Renal cortical epithelial cell (primary cell): Measurements from ENCODE around the gene PKMYT1. TPM values are rescaled to one million over a fixed set of nuclear protein-coding genes. Genes with fewer than 3 reads are reported as not detected.

ENCODE experiments used
- DNase-seq: peaks from one replicate; pipeline ENCODE4 v3.0.0-alpha.2; 2011; ENCODE audit warnings: low read depth
- total RNA-seq: library from RNA; depleted of rRNA; stranded (reverse); fragments of >200 nt; gene quantifications from 2 replicates; pipeline ENCODE4 v1.2.3, GENCODE V29; 2014

PKMYT1 gene
- total RNA-seq, 1 donor from 2014 or later, result 0.55 TPM

GRCh38 chr16:3017794-3018506 lies 37.7 kb upstream of the PKMYT1 start, which contains the start of gene CLDN6:
Gene CLDN6 (minus strand): TSS chr16:3018183. CDS start chr16:3016021, 2,162 bp downstream.
- no peak for DNase-seq

- no peak for DNase-seq
These were observed 37.1 kb upstream of the PKMYT1 start for GRCh38 chr16:3017344-3017743.

- DNase-seq, result no peak
These were observed 35.7 kb upstream of the PKMYT1 start for GRCh38 chr16:3015865-3016521.

GRCh38 chr16:3014971-3015370 lies 34.7 kb upstream of the PKMYT1 start:
- DNase-seq, result no peak

DNA sequence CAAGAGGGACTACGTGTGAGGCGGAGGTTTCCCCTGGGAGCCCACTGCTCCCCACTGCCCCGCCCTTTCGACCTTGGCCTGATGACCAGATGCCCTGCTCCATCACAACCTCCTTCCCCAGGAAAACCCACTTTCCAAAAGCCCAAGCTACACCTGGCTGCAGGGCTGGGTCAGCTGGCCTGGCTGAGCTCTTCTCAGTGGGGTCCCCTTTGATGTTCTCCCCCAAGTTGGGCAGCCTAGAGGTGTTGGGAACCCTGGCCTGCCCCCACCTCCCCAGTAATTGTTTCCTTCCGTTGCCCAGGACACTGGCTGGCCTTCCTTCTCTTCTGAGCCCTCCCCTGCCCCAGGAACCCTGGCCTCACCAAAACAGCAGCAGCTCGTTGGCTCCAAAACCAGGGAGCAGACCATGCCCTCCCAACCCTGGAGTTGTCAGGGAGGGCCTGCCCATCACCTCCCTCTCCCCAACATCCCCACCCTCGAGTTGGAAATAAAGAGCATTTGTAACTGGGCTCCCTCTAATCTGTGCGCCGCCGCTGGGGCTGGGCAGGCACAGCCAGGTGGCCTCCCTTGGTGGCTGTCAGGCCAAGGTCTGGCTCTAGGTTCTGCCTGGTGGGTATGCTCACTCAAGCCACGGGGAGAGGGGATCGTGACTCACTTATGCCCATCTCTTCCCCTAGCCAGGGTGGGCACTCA lies 33.9 kb upstream of the PKMYT1 start:
- no peak for DNase-seq

GRCh38 chr16:3013491-3013951 lies 33.3 kb upstream of the PKMYT1 start:
- no peak for DNase-seq

DNA sequence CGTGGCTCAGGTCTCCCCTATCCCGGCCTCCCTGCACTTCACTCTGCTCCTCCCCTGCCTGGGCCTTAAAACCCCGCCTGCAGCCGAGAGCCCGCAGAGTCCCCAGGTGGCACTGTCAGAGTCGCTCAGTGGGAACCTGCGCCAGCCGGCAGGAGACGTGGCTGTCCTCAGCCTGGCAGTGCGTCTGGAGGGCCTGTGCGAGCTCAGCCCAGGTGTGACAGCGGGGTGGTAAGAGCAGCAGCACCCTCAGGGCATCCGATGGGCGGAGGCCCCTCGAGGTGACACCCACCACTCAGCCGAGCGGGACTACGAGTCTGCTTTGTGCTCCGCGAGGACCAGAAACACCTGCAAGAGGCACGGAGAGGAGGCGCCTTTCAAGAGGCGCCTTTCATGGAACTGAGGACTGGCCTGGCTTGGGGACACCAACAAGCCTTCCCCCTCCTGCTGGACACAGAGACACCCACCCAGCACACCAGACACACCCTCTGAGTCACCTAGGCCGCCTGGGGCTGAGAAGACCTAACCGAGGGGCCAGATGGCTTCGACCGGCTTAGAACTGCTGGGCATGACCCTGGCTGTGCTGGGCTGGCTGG lies 32.7 kb upstream of the PKMYT1 start, which contains the start of gene CLDN9:
TSS of gene CLDN9 (plus strand) at position 96 of the 593 bp plus-strand sequence. CDS start at position 536, 440 bp downstream.
- no peak for DNase-seq

DNA sequence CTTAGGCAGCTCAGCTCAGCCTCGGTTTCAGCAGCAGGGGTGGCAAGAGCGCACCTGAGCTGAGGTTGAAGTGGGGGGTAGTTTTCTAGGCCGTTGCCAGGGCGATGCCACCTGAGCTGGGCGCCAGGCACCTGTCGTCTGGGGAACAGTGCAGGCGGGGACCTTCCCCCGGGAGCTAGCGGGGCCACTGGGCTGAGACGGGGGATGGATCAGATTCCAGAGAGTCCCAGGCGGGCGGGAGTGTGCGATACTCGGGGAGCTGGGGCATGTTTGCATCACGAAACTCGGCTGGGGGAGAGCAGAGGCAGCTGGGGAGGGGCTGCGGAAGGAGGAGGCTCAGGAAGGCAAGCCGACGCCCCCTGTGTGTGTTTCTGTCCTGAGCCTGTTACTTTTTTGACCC lies 32.0 kb upstream of the PKMYT1 start:
- DNase-seq, result no peak

GRCh38 chr16:3010510-3010909 lies 30.3 kb upstream of the PKMYT1 start:
- DNase-seq, result no peak

- DNase-seq, result peak; percentile 23
These were observed 29.5 kb upstream of the PKMYT1 start for GRCh38 chr16:3009568-3010390.

GRCh38 chr16:3008690-3009037 lies 28.4 kb upstream of the PKMYT1 start:
- no peak for DNase-seq

DNA sequence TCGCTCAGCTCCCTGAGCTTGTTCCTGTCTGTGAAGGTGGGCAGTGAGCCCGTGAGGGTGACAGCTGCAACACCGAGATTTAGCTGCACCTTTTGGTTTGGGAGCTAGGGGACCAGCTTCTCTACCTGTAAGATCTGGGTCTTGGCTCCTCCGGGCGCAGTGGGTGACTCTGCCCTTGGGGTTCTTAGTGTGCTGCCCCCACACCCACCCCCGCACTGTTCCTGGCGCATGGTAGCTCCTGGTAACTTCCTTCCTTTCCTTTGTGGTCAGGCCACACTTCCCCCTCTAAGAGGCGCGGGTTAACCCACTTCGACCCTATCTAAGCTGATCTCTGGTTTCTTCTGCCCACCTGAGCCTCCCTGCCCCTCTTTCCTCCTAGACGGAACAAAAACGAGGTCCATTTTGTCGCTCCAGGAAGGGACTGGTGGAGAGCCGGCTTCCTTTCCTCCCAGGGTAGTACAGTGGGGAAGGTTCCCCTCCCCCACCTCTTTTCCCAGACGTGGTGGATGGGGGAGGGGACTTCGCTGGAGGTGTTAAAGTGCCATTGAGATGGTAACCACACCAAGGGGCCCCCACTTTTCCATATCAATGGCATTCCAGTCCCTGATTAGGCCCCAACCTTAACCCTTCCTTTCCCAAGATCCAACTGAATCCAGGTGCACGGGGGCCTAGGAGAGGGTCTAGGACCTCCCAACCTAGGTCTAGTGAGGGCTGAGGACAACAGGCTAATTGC lies 27.9 kb upstream of the PKMYT1 start:
- no peak for DNase-seq

DNA sequence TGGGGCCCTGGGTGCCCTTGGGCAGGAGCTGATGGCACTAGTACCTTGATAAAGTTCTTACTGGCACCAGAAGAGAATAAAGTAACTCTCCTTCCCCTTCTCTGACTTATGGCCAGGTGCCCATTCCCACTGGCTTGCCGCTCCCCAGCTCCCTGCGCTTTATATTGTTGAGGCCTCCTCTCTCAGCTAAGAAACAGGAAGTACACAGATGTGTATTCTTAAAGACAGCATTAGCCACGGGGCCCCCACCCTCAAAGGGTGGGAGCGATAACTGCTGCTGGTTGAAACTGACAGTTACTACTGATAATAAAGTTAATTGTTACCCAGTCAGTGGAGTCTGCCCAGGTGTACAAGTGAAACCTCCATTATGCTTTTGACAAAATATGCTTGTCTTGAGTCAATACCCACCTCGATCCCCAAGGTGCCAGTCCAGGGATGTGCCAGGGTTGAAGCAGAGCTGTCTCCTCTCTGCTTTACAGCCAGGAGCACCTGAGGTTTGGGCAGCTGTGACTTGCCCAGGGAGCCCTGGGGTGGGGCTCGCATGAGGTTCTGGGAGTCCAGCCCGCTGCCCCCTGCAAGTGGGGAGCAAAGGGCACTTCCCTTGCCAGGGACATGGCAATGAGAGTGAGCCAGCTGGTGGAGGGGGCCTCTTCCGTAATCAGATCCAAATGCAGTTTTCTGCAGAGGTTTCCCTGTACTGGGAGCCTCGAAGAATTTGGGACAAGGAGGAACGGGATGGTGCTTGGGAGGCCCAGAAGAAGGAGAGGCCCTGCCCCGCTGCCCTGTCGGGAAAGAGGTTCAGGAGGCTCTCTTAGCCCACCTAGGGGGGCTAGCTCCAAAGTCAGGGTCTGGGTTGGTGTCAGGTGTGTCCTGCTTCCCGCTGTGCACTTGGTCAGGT lies 27.1 kb upstream of the PKMYT1 start:
- no peak for DNase-seq

DNA sequence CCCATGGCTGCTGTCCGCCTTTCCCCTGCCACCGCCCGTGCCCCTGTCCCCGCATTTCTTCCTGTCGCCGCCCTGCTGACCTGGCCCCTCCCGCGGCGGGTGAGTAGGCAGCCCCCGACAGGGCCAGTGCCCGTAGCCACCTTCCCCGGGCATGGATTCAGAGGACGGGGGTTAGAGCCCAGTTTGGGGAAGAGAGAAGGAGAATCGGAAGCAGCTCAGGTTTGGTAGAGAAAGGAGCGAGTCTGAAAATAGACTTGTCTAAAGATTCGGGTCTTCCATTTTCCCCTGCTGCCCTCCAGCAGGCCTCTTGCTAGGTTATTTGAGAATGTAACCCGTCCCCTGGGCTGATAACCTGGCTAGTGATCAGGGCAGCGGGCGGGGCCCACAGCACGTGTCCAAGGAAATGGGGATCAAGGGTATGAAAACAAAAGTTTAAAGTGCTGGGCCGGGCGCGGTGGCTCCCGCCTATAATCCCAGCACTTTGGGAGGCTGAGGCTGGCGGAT lies 24.6 kb upstream of the PKMYT1 start:
- DNase-seq, result no peak

DNA sequence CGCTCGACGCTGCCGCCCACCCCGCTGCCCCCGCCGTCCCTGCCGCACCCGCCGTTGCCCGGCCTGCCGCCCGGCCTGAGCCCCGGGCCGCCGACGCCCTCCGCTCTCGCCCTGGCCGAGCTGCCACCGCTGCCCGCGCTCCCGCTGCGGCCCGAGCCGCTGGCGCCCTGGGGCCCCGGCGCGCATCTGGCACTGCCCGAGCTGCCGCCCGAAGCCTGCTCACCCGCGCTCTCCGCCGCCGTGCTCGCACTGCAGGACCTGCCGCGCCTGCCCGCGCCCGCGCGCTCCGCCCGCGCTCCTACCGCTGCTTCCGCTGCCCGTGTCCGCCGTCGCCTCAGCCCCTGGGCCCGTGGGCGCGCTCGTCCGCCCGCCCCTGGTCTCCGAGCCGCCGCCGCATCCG lies 24.1 kb upstream of the PKMYT1 start:
- DNase-seq, result no peak

DNA sequence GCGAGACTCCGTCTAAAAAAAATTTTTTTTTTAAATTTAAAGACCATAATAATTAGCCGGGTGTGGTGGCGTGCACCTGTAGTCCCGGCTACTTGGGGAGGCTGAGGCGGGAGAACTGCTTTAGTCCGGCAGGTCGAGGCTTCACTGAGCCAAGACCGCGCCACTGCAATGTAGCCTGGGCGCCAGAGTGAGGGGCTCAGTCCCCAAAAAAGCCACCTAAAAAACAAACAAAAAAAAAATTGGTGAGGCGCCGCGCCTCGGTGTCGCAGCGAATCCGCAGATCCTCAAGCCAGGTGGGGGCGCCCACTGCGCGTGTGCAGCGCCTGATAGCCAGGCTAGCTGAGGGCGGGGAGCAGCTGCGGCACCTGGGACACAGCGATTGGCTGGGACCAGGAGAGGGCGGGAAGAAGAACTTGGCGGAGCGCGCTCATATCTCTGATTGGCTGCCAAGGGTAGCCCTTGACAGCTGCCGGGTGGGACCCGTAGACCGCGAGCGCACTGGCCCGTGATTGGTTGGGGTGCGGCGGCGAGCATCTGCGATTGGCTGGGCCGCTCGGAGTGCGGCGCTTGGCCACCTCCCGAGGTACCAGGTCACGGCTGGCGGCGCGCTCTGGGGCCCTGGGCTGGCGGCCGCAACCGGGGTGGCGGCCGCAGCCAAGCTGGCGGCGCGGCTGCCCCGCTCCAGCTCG lies 23.5 kb upstream of the PKMYT1 start:
- peak; percentile 96 for DNase-seq

DNA sequence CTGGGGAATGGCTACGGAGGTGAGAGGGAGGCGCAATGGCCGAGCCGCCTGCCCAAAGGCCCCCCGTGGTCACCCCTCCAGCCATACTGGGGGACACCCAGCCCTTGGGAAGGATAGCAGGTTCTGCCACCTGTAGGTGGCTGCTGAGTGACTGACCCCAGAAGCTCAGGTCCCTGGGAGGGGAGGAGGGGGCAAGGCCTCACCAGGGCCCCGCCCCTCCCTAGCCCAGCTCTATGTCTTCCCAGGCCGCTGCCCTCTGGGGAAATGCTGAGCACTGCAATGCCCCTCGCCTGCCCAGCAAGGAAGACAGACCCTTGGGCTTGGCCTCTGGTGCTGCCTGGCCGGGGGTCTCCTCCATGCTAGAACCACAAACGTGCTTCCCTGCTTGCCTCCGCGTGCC lies 21.1 kb upstream of the PKMYT1 start:
- DNase-seq, result no peak

DNA sequence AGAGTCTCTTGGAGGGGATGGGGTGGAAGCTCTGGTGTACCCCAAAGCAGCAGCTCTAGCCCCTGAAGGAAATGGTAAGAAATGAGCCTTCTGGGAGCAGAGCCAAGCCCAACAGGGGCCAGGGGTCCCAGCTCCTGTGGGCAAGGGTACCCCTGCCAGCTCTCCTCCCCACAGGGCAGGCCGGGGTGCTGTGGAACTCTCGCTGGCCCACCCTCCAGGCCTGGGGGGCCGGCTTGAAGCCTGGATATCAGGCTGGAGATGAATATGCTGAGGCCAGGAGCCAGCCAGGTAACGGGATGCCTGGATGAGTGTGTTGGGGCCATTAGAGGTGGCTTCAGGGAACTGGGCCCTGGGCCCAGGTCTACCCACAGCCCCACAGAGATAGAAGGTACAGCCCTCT lies 20.3 kb upstream of the PKMYT1 start:
- DNase-seq, result no peak

DNA sequence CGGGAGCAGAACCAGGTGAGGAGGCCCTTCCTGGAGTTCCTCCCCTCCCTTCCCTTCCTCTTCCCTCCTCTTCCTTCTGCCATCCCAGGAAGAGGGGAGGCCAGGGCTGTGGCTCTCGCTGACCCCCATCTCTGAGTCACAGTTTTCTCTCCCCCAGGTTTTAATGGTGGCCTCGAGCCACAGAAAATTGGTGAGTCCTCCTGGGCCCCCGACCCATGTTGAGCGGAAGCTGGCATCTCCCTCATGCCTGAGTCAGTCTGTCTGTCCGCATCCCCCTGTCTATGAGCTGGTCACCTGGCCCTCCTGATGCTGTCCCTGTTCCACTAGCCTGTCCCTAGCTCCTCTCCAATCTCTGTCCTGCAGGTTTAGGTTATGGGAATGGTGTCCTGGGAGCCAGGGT lies 19.7 kb upstream of the PKMYT1 start:
- DNase-seq, result no peak
